GM18870 (cell line): ENCODE results near the gene KLHDC7B.
A peak's percentile ranks its signal among the peaks of the same experiment; 100 is the strongest.

Source experiments
- ATAC-seq: cut with Tn5 transposase; IDR thresholded peaks from one replicate; pipeline ENCODE4 v1.9.1; 2021; ENCODE audit warnings: moderate library complexity; ENCODE audit not compliant: unreplicated experiment

The KLHDC7B gene

DNA sequence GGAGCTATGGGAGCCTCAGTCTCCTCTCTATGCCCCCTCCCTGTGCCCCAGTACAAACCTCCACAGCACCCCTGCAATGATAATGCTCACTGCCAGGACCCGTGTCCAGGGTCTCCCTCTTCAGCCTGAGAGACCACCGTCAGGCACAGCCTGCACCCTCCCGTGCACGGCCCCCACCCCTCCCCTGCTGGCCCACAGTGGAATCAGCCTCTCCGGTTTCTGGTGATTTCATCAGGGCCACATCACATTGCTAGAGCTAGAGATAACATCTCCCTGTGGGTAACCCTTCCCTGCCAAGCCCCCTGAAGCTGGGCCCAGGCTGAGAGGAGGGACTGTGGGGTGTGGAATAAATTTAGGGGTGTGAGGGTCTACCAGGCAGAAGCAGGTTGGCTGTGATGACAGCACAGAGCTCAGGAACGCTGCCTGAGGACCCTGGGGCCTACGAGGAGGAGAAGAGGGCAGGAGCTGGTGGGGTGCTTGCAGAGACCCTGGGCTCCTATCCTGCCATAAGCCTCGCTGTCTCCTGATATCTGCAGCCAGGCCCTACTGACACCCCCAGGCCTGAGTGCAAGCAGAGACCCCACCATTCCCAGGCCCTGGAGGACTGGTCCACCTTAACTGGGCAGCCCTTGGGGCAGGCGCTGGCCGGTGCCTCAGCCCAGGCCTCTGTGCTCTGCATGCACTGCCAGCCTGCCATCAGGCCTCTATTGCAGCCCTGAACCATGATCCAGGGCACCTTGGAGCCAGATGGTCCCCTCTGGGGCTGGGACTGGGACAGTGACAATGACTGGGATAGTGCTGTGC lies at the start of gene KLHDC7B:
TSS of gene KLHDC7B (plus strand) at position 378 of the 804 bp plus-strand sequence. CDS start at position 723, 345 bp downstream.
- ATAC-seq = no peak

DNA sequence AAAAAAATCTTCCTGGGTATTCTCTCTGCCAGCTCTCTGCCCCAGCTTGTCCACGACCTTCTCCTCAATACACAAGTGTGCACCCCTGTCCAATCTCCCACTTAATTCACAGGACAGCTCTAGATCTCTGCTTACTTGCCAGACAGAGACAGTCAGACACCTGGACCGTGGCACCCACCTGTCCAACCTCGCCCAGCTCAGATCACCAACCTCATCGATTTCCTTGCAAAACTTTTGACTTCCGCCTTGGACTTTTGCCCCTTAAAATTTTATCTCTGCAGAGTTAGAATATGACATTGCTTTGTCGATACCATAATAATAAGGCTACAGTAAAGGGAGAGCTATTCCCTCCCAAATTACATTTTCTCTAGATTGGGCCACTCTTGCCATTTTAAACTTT lies 48.6 kb upstream of the KLHDC7B start:
- no peak for ATAC-seq

DNA sequence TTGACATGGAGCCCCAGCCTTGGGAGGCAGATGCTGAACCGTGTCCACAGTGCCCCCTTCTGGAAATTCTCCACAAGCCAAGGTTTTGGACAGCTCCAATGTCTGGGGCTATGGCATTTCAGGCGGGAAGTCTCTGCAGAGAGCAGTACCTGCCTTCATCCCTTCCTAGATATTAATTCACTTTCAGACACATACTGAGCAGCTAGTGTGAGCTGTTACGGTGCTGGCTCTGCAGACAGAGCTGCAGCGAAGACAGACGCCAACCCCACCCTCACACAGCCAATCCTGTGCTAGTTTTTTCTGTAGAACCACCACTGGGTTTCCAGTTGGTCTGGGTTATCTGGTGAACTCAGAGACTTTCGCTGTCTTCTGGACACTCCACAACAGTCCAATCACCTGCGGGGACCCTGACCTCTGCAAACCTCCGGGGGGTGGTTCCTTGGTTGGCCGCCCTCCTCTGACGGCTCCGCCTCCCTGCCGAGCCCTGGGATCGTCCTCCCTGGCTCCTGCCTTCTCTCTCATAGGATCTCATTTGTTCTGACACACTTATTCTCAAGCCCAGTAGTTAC lies 47.3 kb upstream of the KLHDC7B start:
- ATAC-seq = no peak

DNA sequence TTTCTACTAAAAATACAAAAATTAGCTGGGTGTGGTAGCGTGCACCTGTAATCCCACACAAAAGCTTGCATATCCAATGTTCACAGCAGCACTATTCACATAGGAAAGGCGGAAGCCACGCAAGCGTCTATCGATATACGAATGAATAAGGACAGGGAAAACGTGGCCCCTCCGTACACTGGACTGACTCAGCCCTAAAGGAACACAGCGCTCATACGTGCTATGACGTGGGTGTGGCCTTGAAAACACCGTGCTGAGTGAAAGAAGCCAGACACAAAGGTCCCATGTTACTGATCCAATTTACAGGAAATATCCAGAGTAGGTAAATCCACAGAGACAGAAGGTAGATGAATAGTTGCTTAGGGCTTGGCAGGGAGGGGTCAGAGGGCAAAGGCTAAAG lies 45.2 kb upstream of the KLHDC7B start:
- no peak for ATAC-seq

DNA sequence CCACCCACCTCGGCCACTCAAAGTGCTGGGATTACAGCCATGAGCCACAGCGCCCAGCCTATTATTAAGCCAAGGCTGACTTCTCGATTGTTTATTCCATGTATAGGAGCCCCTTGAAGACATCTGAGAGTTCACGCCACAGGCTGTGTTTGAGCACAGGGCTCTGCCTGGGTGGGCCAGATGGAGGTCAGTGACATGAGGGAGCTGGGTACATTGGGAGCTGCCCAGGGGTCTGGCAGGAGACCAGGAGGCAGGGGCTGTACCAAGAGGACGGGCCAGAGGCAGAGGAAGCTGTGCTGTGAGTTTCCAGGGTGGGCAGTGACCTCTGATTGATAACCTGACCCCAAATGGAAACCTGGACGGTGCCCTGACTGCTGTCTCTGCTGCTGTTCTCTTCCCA lies 43.6 kb upstream of the KLHDC7B start:
- ATAC-seq = no peak

GRCh38 chr22:50502628-50503474 lies 42.8 kb upstream of the KLHDC7B start:
- ATAC-seq = no peak

DNA sequence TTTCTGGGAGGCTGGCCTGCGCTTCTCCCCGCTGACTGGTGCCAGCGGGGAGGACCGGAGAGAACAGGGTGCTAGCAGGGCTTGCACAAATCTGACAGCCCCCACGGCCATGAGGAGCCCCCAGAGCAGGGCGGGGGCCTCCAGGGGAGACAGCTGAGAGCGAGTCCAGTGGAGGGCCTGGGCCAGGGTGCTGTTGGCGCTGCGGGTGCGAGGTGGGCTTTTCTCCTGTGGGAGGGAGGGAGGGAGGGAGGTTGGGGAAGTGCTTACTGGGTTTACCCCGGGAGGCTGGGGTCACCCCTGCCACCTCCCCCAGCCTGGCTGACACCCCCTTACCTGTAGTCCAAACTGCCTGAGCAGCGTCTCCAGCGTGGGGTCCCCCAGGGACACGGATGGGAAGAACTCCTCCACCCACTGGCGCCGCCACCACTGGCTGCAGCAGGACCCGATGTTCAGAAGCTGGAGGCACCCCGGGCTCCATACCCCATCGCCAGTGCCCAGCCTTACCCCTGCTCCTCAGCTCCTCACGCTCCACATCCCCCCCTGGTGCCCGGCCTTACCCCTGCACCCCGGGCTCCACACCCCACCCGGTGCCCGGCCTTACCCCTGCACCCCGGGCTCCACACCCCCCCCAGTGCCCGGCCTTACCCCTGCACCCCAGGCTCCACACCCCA lies 42.1 kb upstream of the KLHDC7B start:
- ATAC-seq = no peak

GRCh38 chr22:50504369-50505211 lies 41.1 kb upstream of the KLHDC7B start:
- ATAC-seq = no peak

GRCh38 chr22:50505276-50505775 lies 40.4 kb upstream of the KLHDC7B start:
- no peak for ATAC-seq

GRCh38 chr22:50505776-50506610 lies 39.7 kb upstream of the KLHDC7B start:
- ATAC-seq = no peak

- ATAC-seq = no peak
Measured at GRCh38 chr22:50506611-50507420, 38.9 kb upstream of the KLHDC7B start.

- no peak for ATAC-seq
Measured at GRCh38 chr22:50507421-50507990, 38.2 kb upstream of the KLHDC7B start, which contains the start of gene LMF2. Gene LMF2 (minus strand): TSS chr22:50507702. CDS start chr22:50507675, 27 bp downstream.

- peak; percentile 60 for ATAC-seq
Measured at GRCh38 chr22:50507991-50508884, 37.5 kb upstream of the KLHDC7B start, which contains the start of gene NCAPH2. Gene NCAPH2 (plus strand): TSS chr22:50508224. CDS start chr22:50508338, 114 bp downstream.

GRCh38 chr22:50508897-50509296 lies 36.8 kb upstream of the KLHDC7B start:
- ATAC-seq = no peak

- no peak for ATAC-seq
Measured at GRCh38 chr22:50513175-50513574, 32.5 kb upstream of the KLHDC7B start.

GRCh38 chr22:50516068-50516467 lies 29.6 kb upstream of the KLHDC7B start:
- ATAC-seq = no peak

DNA sequence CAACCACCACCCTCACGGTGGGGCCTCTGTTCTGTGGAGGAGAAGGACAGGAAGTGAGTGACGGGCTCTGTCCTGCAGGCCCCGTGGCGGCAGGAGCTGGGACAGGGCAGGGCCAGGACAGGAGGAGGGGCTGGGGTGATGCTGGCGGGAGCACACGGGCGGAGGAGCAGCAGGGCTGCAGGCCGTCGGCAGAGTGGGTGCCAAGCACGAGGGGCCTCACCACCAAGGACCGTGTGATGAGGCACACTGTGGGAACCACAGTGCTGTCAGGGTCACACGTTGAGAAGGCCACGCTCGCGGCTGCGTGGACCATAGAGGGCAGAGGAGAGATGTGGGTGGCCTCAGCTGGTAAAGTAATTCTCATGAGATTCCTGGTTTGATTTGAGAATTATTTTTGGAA lies 28.8 kb upstream of the KLHDC7B start:
- ATAC-seq = no peak
